Measurements from ENCODE around the gene HOXD10.

DNA sequence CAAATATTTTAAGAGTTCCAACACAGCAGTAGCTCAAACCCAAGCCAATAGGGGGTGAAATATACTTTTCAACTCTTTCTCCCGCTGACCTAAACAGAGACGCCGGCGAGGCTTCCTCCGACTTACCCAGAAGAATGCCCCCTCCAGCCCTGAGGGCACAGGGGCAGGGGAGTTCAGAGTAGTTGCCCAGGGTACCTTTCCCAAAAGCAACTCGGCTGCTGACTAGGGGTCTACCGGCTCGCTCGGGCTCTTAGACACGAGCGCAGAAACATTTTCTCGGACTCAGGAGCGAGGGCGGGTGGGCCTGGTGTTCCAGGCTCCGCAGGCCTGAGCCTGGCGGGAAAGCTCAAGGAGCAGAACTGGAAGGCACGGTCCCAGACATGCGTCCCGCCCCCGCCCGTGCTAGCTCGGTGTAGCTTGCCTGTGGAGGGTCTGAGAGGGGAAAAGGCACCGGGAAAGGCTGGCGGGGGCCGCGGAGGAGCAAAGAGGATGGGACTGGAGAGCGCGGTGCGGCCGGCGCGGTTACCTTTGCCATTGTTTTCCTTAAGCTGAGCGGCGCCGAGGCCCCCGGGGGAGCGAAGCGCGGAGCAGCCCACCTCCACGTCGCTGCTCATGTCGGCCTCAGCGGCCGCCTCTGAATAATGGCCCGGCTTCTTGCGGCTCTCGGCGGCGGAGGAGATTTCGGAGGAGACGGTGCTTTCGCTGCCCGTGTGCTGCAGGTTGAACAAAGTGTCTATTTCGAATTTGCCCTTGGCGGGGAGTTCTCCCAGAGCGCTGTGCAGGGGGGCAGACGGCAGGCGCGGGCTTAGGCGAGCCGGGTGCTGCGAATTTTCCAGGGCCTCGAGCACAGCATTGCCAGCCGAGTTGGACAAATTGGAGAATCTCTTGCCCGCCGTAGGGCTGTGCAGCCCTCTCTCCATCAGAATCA is 33.5 kb upstream of the HOXD10 start:
- TF ChIP-seq CREM (IDR thresholded peaks at IDR 0.05) (no peak), CREM (CRISPR knock-in tag; IDR thresholded peaks at IDR 0.05) (no peak), KDM4B (CRISPR knock-in tag; IDR thresholded peaks at IDR 0.05) (no peak), POLR2A (IDR thresholded peaks at IDR 0.05; ENCODE audit: insufficient read depth in 1 of 2, low read depth in 2 of 2, low read length in 2 of 2) (no peak), ZSCAN25 (CRISPR knock-in tag; IDR thresholded peaks at IDR 0.05) (no peak), HNF4A (CRISPR knock-in tag; IDR thresholded peaks at IDR 0.05) (no peak), CEBPB (IDR thresholded peaks at IDR 0.05; ENCODE audit: borderline replicate concordance, low read depth, low read length) (no peak), NFIC (IDR thresholded peaks at IDR 0.05; ENCODE audit: low read length) (no peak), ZNF782 (CRISPR knock-in tag; IDR thresholded peaks at IDR 0.05; ENCODE audit: borderline replicate concordance) (no peak), CEBPZ (IDR thresholded peaks at IDR 0.05; ENCODE audit: low read length) (no peak)
- TF ChIP-seq, protein P1, sequence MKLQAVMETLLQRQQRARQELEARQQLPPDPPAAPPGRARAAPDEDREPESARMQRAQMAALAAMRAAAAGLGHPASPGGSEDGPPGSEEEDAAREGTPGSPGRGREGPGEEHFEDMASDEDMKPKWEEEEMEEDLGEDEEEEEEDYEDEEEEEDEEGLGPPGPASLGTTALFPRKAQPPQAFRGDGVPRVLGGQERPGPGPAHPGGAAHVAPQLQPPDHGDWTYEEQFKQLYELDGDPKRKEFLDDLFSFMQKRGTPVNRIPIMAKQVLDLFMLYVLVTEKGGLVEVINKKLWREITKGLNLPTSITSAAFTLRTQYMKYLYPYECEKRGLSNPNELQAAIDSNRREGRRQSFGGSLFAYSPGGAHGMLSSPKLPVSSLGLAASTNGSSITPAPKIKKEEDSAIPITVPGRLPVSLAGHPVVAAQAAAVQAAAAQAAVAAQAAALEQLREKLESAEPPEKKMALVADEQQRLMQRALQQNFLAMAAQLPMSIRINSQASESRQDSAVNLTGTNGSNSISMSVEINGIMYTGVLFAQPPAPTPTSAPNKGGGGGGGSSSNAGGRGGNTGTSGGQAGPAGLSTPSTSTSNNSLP (IDR thresholded peaks at IDR 0.05; ENCODE audit: low read depth, low read length): no peak
- TF ChIP-seq, protein P2, sequence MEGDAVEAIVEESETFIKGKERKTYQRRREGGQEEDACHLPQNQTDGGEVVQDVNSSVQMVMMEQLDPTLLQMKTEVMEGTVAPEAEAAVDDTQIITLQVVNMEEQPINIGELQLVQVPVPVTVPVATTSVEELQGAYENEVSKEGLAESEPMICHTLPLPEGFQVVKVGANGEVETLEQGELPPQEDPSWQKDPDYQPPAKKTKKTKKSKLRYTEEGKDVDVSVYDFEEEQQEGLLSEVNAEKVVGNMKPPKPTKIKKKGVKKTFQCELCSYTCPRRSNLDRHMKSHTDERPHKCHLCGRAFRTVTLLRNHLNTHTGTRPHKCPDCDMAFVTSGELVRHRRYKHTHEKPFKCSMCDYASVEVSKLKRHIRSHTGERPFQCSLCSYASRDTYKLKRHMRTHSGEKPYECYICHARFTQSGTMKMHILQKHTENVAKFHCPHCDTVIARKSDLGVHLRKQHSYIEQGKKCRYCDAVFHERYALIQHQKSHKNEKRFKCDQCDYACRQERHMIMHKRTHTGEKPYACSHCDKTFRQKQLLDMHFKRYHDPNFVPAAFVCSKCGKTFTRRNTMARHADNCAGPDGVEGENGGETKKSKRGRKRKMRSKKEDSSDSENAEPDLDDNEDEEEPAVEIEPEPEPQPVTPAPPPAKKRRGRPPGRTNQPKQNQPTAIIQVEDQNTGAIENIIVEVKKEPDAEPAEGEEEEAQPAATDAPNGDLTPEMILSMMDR (CRISPR knock-in tag; IDR thresholded peaks at IDR 0.05): no peak
- TF ChIP-seq, protein P3, sequence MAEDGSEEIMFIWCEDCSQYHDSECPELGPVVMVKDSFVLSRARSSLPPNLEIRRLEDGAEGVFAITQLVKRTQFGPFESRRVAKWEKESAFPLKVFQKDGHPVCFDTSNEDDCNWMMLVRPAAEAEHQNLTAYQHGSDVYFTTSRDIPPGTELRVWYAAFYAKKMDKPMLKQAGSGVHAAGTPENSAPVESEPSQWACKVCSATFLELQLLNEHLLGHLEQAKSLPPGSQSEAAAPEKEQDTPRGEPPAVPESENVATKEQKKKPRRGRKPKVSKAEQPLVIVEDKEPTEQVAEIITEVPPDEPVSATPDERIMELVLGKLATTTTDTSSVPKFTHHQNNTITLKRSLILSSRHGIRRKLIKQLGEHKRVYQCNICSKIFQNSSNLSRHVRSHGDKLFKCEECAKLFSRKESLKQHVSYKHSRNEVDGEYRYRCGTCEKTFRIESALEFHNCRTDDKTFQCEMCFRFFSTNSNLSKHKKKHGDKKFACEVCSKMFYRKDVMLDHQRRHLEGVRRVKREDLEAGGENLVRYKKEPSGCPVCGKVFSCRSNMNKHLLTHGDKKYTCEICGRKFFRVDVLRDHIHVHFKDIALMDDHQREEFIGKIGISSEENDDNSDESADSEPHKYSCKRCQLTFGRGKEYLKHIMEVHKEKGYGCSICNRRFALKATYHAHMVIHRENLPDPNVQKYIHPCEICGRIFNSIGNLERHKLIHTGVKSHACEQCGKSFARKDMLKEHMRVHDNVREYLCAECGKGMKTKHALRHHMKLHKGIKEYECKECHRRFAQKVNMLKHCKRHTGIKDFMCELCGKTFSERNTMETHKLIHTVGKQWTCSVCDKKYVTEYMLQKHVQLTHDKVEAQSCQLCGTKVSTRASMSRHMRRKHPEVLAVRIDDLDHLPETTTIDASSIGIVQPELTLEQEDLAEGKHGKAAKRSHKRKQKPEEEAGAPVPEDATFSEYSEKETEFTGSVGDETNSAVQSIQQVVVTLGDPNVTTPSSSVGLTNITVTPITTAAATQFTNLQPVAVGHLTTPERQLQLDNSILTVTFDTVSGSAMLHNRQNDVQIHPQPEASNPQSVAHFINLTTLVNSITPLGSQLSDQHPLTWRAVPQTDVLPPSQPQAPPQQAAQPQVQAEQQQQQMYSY (CRISPR knock-in tag; IDR thresholded peaks at IDR 0.05): no peak

Data from HepG2 (cell line).